Left ventricle myocardium inferior (tissue), 1 donor: Measurements from ENCODE around the gene CPT1B. TPM values are rescaled to one million over a fixed set of nuclear protein-coding genes. Genes with fewer than 3 reads are reported as not detected.
"Not testable (repeated sequence)": the region's sequence is repeated elsewhere in the genome, so short reads cannot be mapped to it uniquely, and the experiment has no call there.

ENCODE experiments used
- DNase-seq: peaks from one replicate; pipeline ENCODE4 v3.0.0-alpha.2; 2020
- H3K27ac ChIP-seq: fragments of 200-600 bp; replicated peaks from 2 replicates; pipeline ENCODE4 v1.8.0; 2021
- H3K27me3 ChIP-seq: fragments of 200-600 bp; 2 replicates; pipeline ENCODE4 v1.8.0; 2021; ENCODE audit warnings: low read depth
- H3K36me3 ChIP-seq: fragments of 200-600 bp; 2 replicates; pipeline ENCODE4 v1.8.0; 2021
- H3K4me1 ChIP-seq: fragments of 200-600 bp; 2 replicates; pipeline ENCODE4 v1.8.0; 2021
- H3K4me3 ChIP-seq: fragments of 200-600 bp; 2 replicates; pipeline ENCODE4 v1.8.0; 2021; ENCODE audit warnings: mild to moderate bottlenecking, moderate library complexity
- H3K9me3 ChIP-seq: fragments of 200-600 bp; replicated peaks from 2 replicates; pipeline ENCODE4 v1.8.0; 2021
- intact Hi-C: fragments of 100-400 bp; cut with micrococcal nuclease; formaldehyde crosslinking; loops from one replicate; pipeline ENCODE4 v1.11.0; 2022
- total RNA-seq: library from RNA; stranded (reverse); fragmentation: NEBNext Ultra II Directional; extraction: Animal tissue kit (Norgen Biotek cat#: 25700); gene quantifications from one replicate; pipeline ENCODE4 v1.2.1, GENCODE V29; 2021
- TF ChIP-seq, protein P1 (sequence below): fragments of 200-600 bp; IDR thresholded peaks from 2 replicates; pipeline ENCODE4 v1.8.0; 2021; ENCODE audit warnings: antibody characterized with exemption, mild to moderate bottlenecking, borderline replicate concordance
- donor health status: DM: no; HTN: yes; CAD: no; lungs with severe emphysema.

CPT1B gene
- total RNA-seq, 1 donor from 2014 or later, result 394 TPM

DNA sequence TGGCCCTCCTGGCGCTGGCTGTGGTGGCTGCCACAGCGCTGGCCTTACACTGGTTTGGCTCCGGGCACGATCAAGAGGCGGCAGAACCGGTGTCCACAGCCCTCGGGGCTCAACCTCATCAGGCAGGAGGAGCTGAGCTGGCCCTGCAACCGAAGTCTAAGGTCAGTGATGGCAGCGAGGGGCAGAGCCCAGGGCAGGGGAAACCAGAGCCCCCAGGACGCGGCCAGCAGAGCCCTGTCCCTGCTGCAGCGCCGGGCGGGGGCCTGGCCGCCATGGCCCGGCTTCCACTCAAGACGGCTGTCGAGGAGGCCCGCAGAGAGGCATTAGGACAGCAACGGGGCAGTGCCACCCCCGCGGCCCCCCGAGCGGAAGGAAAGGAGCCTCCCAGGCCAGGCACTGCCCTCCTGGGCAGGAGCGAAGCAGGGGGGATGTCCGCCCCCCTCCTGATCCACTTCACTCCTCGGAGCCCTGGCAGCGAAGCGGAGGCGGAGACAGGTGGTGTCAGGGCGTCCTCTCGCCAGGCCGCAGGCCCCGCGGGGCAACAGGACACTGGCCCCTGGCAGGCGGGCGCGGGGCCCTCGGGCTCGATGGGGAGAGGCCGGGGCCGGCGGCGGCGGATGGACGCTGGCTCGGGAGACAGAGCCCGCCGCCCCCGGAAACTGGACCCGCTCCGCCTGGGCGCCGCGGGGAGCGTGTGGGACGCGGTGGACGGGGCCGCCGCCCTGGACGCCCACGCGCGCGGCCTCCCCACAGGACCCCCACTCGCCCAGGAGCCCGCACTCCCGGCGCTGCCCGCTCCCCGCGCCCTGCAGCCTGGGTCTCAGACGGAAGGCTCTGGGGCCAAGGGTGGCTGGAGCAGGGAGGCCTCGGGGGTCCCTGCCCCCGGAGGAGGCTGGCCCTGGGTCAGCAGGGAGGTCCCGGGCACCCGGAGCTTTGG lies 31.6 kb downstream of the CPT1B start:
- Histone ChIP-seq H3K36me3 (no peaks in the 10 kb centered on the region), H3K4me3 (no peak overlapping the region), H3K9me3 (no peaks in the 10 kb centered on the region), H3K4me1 (peaks cover 28% of the 10 kb centered on the region), H3K27ac (no peak overlapping the region), H3K27me3 (peaks cover 82% of the 10 kb centered on the region)
- no peak for DNase-seq
- TF ChIP-seq, protein P1, sequence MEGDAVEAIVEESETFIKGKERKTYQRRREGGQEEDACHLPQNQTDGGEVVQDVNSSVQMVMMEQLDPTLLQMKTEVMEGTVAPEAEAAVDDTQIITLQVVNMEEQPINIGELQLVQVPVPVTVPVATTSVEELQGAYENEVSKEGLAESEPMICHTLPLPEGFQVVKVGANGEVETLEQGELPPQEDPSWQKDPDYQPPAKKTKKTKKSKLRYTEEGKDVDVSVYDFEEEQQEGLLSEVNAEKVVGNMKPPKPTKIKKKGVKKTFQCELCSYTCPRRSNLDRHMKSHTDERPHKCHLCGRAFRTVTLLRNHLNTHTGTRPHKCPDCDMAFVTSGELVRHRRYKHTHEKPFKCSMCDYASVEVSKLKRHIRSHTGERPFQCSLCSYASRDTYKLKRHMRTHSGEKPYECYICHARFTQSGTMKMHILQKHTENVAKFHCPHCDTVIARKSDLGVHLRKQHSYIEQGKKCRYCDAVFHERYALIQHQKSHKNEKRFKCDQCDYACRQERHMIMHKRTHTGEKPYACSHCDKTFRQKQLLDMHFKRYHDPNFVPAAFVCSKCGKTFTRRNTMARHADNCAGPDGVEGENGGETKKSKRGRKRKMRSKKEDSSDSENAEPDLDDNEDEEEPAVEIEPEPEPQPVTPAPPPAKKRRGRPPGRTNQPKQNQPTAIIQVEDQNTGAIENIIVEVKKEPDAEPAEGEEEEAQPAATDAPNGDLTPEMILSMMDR, result no peak
- intact Hi-C loops, result no loop called here

DNA sequence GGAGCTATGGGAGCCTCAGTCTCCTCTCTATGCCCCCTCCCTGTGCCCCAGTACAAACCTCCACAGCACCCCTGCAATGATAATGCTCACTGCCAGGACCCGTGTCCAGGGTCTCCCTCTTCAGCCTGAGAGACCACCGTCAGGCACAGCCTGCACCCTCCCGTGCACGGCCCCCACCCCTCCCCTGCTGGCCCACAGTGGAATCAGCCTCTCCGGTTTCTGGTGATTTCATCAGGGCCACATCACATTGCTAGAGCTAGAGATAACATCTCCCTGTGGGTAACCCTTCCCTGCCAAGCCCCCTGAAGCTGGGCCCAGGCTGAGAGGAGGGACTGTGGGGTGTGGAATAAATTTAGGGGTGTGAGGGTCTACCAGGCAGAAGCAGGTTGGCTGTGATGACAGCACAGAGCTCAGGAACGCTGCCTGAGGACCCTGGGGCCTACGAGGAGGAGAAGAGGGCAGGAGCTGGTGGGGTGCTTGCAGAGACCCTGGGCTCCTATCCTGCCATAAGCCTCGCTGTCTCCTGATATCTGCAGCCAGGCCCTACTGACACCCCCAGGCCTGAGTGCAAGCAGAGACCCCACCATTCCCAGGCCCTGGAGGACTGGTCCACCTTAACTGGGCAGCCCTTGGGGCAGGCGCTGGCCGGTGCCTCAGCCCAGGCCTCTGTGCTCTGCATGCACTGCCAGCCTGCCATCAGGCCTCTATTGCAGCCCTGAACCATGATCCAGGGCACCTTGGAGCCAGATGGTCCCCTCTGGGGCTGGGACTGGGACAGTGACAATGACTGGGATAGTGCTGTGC lies 32.5 kb downstream of the CPT1B start, which contains the start of gene KLHDC7B:
TSS of gene KLHDC7B (plus strand) at position 378 of the 804 bp plus-strand sequence. CDS start at position 723, 345 bp downstream.
- H3K4me1 ChIP-seq, result peaks cover 28% of the 10 kb centered on the region
- H3K27ac ChIP-seq, result no peak within 1 kb of the TSS
- TF ChIP-seq, protein P1, result no peak
- H3K4me3 ChIP-seq, result no peak within 1 kb of the TSS
- no peak for DNase-seq
- intact Hi-C loops, result no loop called here
- peaks cover 73% of the 10 kb centered on the region for H3K27me3 ChIP-seq
- H3K36me3 ChIP-seq, result no peaks in the 10 kb centered on the region
- no peaks in the 10 kb centered on the region for H3K9me3 ChIP-seq

DNA sequence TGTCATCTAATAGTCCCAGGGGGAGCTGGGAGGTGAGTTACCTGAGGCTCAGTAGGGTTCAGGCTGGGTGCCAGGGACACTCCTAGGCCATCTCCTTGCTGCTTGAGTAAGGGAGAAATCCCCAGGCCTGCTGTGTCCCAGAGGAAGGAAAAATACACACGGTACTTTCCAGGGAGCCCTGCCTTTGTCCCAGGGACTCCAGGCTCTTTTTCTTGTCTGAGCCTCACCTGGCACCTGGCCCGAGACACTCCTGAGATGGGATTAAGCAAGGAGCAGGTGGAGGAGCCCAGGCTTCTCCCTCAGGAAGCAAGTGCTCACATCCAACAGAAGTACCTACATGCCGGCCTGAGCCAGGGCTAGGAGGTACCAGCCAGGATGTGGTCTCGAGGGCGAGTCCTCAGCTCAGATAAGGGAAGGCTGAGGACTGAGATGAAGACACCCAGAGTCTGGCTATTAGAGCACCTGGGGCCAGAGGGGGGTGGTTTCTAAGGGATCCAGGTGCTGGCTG lies 33.4 kb downstream of the CPT1B start:
- H3K9me3 ChIP-seq, result no peaks in the 10 kb centered on the region
- no peak for DNase-seq
- H3K4me1 ChIP-seq, result peaks cover 32% of the 10 kb centered on the region
- TF ChIP-seq, protein P1, result no peak
- H3K4me3 ChIP-seq, result no peak overlapping the region
- peaks cover 64% of the 10 kb centered on the region for H3K27me3 ChIP-seq
- no peaks in the 10 kb centered on the region for H3K36me3 ChIP-seq
- intact Hi-C loops, result no loop called here
- H3K27ac ChIP-seq, result no peak overlapping the region

DNA sequence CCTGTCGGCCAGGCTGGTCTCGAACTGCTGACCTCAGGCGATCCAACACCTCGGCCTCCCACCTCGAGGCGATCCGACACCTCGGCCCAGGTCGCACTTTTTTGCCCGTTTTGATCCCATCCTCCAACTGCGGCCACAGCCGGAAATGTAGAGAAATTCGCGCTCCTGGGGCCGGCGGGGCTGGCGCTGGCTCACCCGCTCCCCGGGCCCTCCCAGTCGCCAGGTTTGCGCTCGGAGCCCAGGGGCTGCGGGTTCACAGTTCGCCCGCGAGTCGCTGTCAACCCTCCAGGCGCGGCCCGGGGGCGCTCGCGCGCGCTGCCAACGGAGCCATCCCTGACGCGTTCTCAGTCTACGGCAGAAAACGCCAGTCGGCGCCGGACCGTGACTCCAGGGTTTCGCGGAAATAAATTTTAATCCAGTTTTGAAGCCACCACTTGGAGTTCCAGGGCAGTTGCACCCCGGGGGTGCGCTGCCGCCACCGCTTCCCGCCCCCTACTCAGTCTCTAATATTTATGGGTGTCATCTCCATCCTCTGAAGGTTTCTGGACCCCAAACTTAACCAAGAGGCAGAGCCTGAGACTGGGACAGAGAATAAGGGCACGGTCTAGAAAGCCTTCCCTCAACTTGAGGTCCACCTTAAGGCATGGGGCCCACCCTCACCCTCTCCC lies 34.0 kb downstream of the CPT1B start:
- H3K4me1 ChIP-seq, result peaks cover 35% of the 10 kb centered on the region
- H3K9me3 ChIP-seq, result no peaks in the 10 kb centered on the region
- intact Hi-C loops, result no loop called here
- H3K27me3 ChIP-seq, result peaks cover 58% of the 10 kb centered on the region
- no peaks in the 10 kb centered on the region for H3K36me3 ChIP-seq
- TF ChIP-seq, protein P1, result peak; percentile 68
- H3K4me3 ChIP-seq, result peak overlapping the region; percentile 59
- DNase-seq, result peak; percentile 80
- no peak overlapping the region for H3K27ac ChIP-seq

DNA sequence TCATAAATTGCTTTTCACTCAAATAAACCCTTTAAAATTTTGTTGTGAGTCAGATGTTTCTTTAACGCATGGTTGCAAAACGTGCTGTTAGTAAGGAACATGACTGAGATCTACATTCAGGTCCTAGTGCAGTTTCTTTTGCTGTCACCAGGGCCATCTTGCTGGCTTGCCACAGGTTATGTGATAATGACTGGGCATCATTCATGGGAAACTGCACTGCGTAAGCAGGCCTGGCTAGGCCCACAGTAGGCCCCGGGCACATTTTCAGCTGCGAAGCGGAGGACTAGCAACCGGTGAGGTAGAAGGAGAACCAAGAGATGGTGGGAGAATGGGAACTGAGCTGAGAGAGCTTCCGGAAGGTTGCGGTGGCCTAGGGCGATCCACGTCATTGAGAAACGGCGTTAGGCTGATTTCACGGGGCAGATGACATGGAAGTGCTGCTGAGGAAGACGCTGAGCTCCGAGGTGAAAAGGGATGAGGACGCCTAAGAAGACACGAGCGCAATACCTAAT lies 35.8 kb downstream of the CPT1B start:
- no peak for DNase-seq
- H3K27me3 ChIP-seq, result peaks cover 43% of the 10 kb centered on the region
- H3K36me3 ChIP-seq, result no peaks in the 10 kb centered on the region
- no peak overlapping the region for H3K27ac ChIP-seq
- peaks cover 32% of the 10 kb centered on the region for H3K4me1 ChIP-seq
- no peak overlapping the region for H3K4me3 ChIP-seq
- TF ChIP-seq, protein P1, result no peak
- no peaks in the 10 kb centered on the region for H3K9me3 ChIP-seq
- intact Hi-C loops, result no loop called here

DNA sequence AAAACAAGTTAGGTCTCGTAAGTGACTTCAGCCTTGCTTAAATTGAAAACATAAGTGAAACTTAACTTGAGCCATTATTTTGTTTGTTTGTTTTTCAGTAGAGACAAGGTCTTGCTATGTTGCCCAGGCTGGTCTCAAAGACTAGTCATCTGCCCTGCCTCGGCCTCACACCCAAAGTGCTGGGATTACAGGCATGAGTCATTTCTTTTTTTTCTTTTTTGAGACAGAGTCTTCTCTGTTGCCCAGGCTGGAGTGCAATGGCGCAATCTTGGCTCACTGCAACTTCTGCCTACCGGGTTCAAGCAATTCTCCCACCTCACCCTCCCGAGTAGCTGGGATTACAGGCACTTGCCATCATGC lies 36.6 kb downstream of the CPT1B start:
- peaks cover 38% of the 10 kb centered on the region for H3K27me3 ChIP-seq
- H3K4me1 ChIP-seq, result peaks cover 27% of the 10 kb centered on the region
- intact Hi-C loops, H3K36me3 ChIP-seq, H3K4me3 ChIP-seq, H3K9me3 ChIP-seq, DNase-seq: not testable (repeated sequence)
- peak overlapping the region; percentile 36 for H3K27ac ChIP-seq
